ENCODE measurements around the gene HOXA6. TPM values are rescaled to one million over a fixed set of nuclear protein-coding genes. Genes with fewer than 3 reads are reported as not detected.

Gene HOXA6
- total RNA-seq, 1 donor from 2014 or later = not detected

GRCh38 chr7:27149842-27150567, 2.4 kb upstream of the HOXA6 start:
- Mint-ChIP-seq H3K27me3 (ENCODE audit: insufficient read depth, low read depth) (peaks cover 95% of the 10 kb centered on the region), H3K27ac (no peak overlapping the region), H3K4me1 (peaks cover 5% of the 10 kb centered on the region), H3K36me3 (peaks cover 2% of the 10 kb centered on the region), H3K4me3 (no peak overlapping the region), H3K9me3 (peaks cover 28% of the 10 kb centered on the region)
- DNase-seq (ENCODE audit: low spot score) = no peak
- TF ChIP-seq EZH2phosphoT487 (IDR thresholded peaks at IDR 0.05) = no peak
- no peak for TF ChIP-seq EZH2 (IDR thresholded peaks at IDR 0.05)
- TF ChIP-seq CTCF (IDR thresholded peaks at IDR 0.05) = no peak
- no peak overlapping the region for H3K4me2 ChIP-seq
- H3F3A ChIP-seq (ENCODE audit: low read depth) = no peaks in the 10 kb centered on the region
- H3K4me1 ChIP-seq = no peaks in the 10 kb centered on the region
- no peak overlapping the region for H2AFZ ChIP-seq (replicated peaks)
- H3K4me3 ChIP-seq = peak overlapping the region; percentile 32
- H3K9ac ChIP-seq = no peak overlapping the region
- H3K36me3 ChIP-seq = no peaks in the 10 kb centered on the region
- peaks cover 100% of the 10 kb centered on the region for H3K27me3 ChIP-seq
- H3K9me3 ChIP-seq (ENCODE audit: low read depth) = no peaks in the 10 kb centered on the region
- H3K27ac ChIP-seq = no peak overlapping the region
- H3K79me2 ChIP-seq (ENCODE audit: low read depth) = no peaks in the 10 kb centered on the region
- peaks cover 74% of the 10 kb centered on the region for H4K20me1 ChIP-seq (ENCODE audit: low read depth)

GRCh38 chr7:27148756-27149641, 1.4 kb upstream of the HOXA6 start:
- peaks cover 100% of the 10 kb centered on the region for H3K27me3 ChIP-seq
- H4K20me1 ChIP-seq (ENCODE audit: low read depth) = peaks cover 71% of the 10 kb centered on the region
- no peak overlapping the region for H3K27ac ChIP-seq
- no peak overlapping the region for H3K4me3 Mint-ChIP-seq
- DNase-seq (ENCODE audit: low spot score) = no peak
- no peaks in the 10 kb centered on the region for H3K36me3 ChIP-seq
- H3F3A ChIP-seq (ENCODE audit: low read depth) = no peaks in the 10 kb centered on the region
- H3K4me1 Mint-ChIP-seq = peaks cover 5% of the 10 kb centered on the region
- H3K36me3 Mint-ChIP-seq = peaks cover 2% of the 10 kb centered on the region
- H3K9me3 ChIP-seq (ENCODE audit: low read depth) = no peaks in the 10 kb centered on the region
- no peak overlapping the region for H3K4me2 ChIP-seq
- H3K4me3 ChIP-seq = no peak overlapping the region
- H2AFZ ChIP-seq (replicated peaks) = no peak overlapping the region
- no peaks in the 10 kb centered on the region for H3K4me1 ChIP-seq
- TF ChIP-seq EZH2 (IDR thresholded peaks at IDR 0.05) (peak; percentile 71), CTCF (IDR thresholded peaks at IDR 0.05) (no peak), EZH2phosphoT487 (IDR thresholded peaks at IDR 0.05) (peak; percentile 1)
- no peaks in the 10 kb centered on the region for H3K79me2 ChIP-seq (ENCODE audit: low read depth)
- no peak overlapping the region for H3K27ac Mint-ChIP-seq
- peaks cover 94% of the 10 kb centered on the region for H3K27me3 Mint-ChIP-seq (ENCODE audit: insufficient read depth, low read depth)
- H3K9ac ChIP-seq = no peak overlapping the region
- peaks cover 30% of the 10 kb centered on the region for H3K9me3 Mint-ChIP-seq

- Histone ChIP-seq H3K27ac (no peak overlapping the region), H3K4me2 (peak overlapping the region; percentile 38), H2AFZ (replicated peaks) (no peak overlapping the region), H3K4me1 (peaks cover 4% of the 10 kb centered on the region), H3K36me3 (no peaks in the 10 kb centered on the region), H3F3A (ENCODE audit: low read depth) (no peaks in the 10 kb centered on the region), H3K4me3 (peak overlapping the region; percentile 5), H3K9ac (no peak overlapping the region), H4K20me1 (ENCODE audit: low read depth) (peaks cover 76% of the 10 kb centered on the region), H3K9me3 (ENCODE audit: low read depth) (no peaks in the 10 kb centered on the region), H3K79me2 (ENCODE audit: low read depth) (no peaks in the 10 kb centered on the region), H3K27me3 (peaks cover 100% of the 10 kb centered on the region)
- H3K4me1 Mint-ChIP-seq = peaks cover 8% of the 10 kb centered on the region
- no peak for TF ChIP-seq CTCF (IDR thresholded peaks at IDR 0.05)
- TF ChIP-seq EZH2 (IDR thresholded peaks at IDR 0.05) = peak; percentile 86
- TF ChIP-seq EZH2phosphoT487 (IDR thresholded peaks at IDR 0.05) = peak; percentile 82
- peaks cover 27% of the 10 kb centered on the region for H3K9me3 Mint-ChIP-seq
- peaks cover 92% of the 10 kb centered on the region for H3K27me3 Mint-ChIP-seq (ENCODE audit: insufficient read depth, low read depth)
- no peak overlapping the region for H3K27ac Mint-ChIP-seq
- DNase-seq (ENCODE audit: low spot score) = no peak
- H3K36me3 Mint-ChIP-seq = peaks cover under 1% of the 10 kb centered on the region
- peak overlapping the region; percentile 43 for H3K4me3 Mint-ChIP-seq
These were observed 619 bp upstream of the HOXA6 start for GRCh38 chr7:27148031-27148755.

Measured in neural progenitor cell (in vitro differentiated cells).